Middle frontal gyrus (tissue), 1 donor: ENCODE results near the gene DPCD.
"Not testable (repeated sequence)": the region's sequence is repeated elsewhere in the genome, so short reads cannot be mapped to it uniquely, and the experiment has no call there.

Source experiments
- DNase-seq: peaks from one replicate; pipeline ENCODE4 v3.0.0-alpha.2; 2015; ENCODE audit warnings: low spot score; ENCODE audit errors: extremely low spot score

Gene DPCD

GRCh38 chr10:101618871-101619270, 30.8 kb downstream of the DPCD start:
- no peak for DNase-seq

GRCh38 chr10:101619983-101620382, 31.9 kb downstream of the DPCD start:
- no peak for DNase-seq

GRCh38 chr10:101623528-101623927, 35.4 kb downstream of the DPCD start:
- DNase-seq = no peak

- DNase-seq = no peak
Measured at GRCh38 chr10:101624526-101625102, 36.5 kb downstream of the DPCD start.

- DNase-seq = no peak
Measured at GRCh38 chr10:101625821-101626412, 37.8 kb downstream of the DPCD start.

- no peak for DNase-seq
Measured at GRCh38 chr10:101629837-101630632, 41.9 kb downstream of the DPCD start.

- no peak for DNase-seq
Measured at GRCh38 chr10:101630633-101630920, 42.5 kb downstream of the DPCD start.

GRCh38 chr10:101631821-101632475, 43.8 kb downstream of the DPCD start:
- no peak for DNase-seq

GRCh38 chr10:101633510-101633909, 45.4 kb downstream of the DPCD start:
- not testable (repeated sequence) for DNase-seq

- no peak for DNase-seq
Measured at GRCh38 chr10:101639141-101639900, 51.2 kb downstream of the DPCD start.

GRCh38 chr10:101643546-101643945, 55.4 kb downstream of the DPCD start:
- no peak for DNase-seq

GRCh38 chr10:101644002-101644401, 55.9 kb downstream of the DPCD start:
- no peak for DNase-seq

GRCh38 chr10:101645659-101646058, 57.5 kb downstream of the DPCD start:
- DNase-seq = no peak

- peak; percentile 21 for DNase-seq
Measured at GRCh38 chr10:101646364-101646763, 58.2 kb downstream of the DPCD start.

GRCh38 chr10:101647255-101647654, 59.1 kb downstream of the DPCD start:
- no peak for DNase-seq

GRCh38 chr10:101649525-101650085, 61.5 kb downstream of the DPCD start:
- DNase-seq = no peak

- DNase-seq = no peak
Measured at GRCh38 chr10:101650863-101651262, 62.7 kb downstream of the DPCD start.

GRCh38 chr10:101651336-101651735, 63.2 kb downstream of the DPCD start:
- DNase-seq = no peak

- DNase-seq = no peak
Measured at GRCh38 chr10:101653536-101653935, 65.4 kb downstream of the DPCD start.

- DNase-seq = no peak
Measured at GRCh38 chr10:101655570-101655969, 67.4 kb downstream of the DPCD start.

GRCh38 chr10:101656890-101657289, 68.8 kb downstream of the DPCD start:
- no peak for DNase-seq
